DLD1 (cell line): Measurements from ENCODE around the gene DOHH.

Experiments used
- in situ Hi-C: cut with HindIII; loops from 2 replicates; pipeline ENCODE4 v1.10.0; 2017; ENCODE audit warnings: low sequenced_read_pairs

Gene DOHH

GRCh38 chr19:3500429-3501101 is at the start of gene DOHH:
DOHH (minus strand) TSS chr19:3500674; CDS start chr19:3496814, 3,860 bp downstream.
- in situ Hi-C loops, result no loop called here

- in situ Hi-C loops, result no loop called here
Observed at GRCh38 chr19:3549816-3550215, 49.3 kb upstream of the DOHH start.

GRCh38 chr19:3548606-3549005 is 48.1 kb upstream of the DOHH start:
- in situ Hi-C loops, result no loop called here

- in situ Hi-C loops, result no loop called here
Observed at GRCh38 chr19:3547767-3548282, 47.4 kb upstream of the DOHH start.

- in situ Hi-C loops, result no loop called here
Observed at GRCh38 chr19:3547301-3547731, 46.8 kb upstream of the DOHH start.

GRCh38 chr19:3546119-3546518 is 45.6 kb upstream of the DOHH start:
- in situ Hi-C loops, result no loop called here

GRCh38 chr19:3545669-3546034 is 45.2 kb upstream of the DOHH start:
- in situ Hi-C loops, result no loop called here

- in situ Hi-C loops, result no loop called here
Observed at GRCh38 chr19:3544742-3545668, 44.5 kb upstream of the DOHH start.

GRCh38 chr19:3544058-3544376 is 43.5 kb upstream of the DOHH start:
- in situ Hi-C loops, result no loop called here

- in situ Hi-C loops, result no loop called here
Observed at GRCh38 chr19:3543150-3544057, 42.9 kb upstream of the DOHH start.

GRCh38 chr19:3539756-3540118 is 39.3 kb upstream of the DOHH start:
- in situ Hi-C loops, result no loop called here

GRCh38 chr19:3538965-3539755 is 38.7 kb upstream of the DOHH start, which contains the start of gene TEKTIP1:
TEKTIP1 (plus strand) TSS chr19:3539174; CDS start chr19:3539178, 4 bp downstream.
- in situ Hi-C loops, result no loop called here

- in situ Hi-C loops, result no loop called here
Observed at GRCh38 chr19:3538258-3538929, 37.9 kb upstream of the DOHH start.

- in situ Hi-C loops, result no loop called here
Observed at GRCh38 chr19:3537438-3538240, 37.2 kb upstream of the DOHH start.

GRCh38 chr19:3537101-3537437 is 36.6 kb upstream of the DOHH start:
- in situ Hi-C loops, result no loop called here

- in situ Hi-C loops, result no loop called here
Observed at GRCh38 chr19:3536429-3537100, 36.1 kb upstream of the DOHH start.

- in situ Hi-C loops, result no loop called here
Observed at GRCh38 chr19:3535981-3536380, 35.5 kb upstream of the DOHH start.

GRCh38 chr19:3535563-3535965 is 35.1 kb upstream of the DOHH start:
- in situ Hi-C loops, result no loop called here

GRCh38 chr19:3535235-3535535 is 34.7 kb upstream of the DOHH start:
- in situ Hi-C loops, result no loop called here
